GM21786 (cell line): ENCODE results near the gene MAN1C1.
"Not testable (repeated sequence)": the region's sequence is repeated elsewhere in the genome, so short reads cannot be mapped to it uniquely, and the experiment has no call there.

Experiments used
- ATAC-seq: cut with Tn5 transposase; IDR thresholded peaks from one replicate; pipeline ENCODE4 v1.9.1; 2021; ENCODE audit not compliant: unreplicated experiment

The MAN1C1 gene

DNA sequence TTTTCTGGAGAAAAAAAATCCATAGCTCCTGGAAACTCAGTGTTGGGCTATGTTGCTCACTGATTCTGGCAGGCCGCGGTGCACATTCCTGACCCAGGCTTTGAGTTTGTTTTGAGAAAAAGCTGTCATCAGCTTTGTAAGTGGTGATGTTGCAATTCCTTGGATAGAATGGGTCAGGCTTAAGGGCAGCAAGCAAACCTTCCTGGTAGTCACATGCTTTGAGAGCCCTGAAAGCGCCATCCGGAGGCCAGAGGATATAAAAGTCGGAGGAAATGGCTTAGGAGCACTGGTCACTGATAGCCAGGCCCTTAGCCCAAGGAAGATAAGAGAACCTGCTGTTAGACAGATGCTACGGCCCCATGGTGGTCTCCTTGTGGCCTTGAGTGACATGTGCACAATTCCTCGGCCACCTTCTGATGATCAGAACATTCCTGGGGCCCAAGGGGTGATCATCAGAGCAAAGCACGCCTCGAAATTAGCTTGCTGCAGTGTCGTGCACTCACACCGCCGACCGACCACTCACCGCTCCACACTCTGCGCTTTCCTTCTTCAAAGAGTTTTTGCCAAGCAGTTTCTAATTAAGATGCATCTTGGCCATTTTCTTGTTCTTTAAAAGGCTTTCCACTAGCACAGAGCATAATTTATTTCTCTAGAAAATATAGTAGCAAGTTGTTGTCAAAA, 78.6 kb downstream of the MAN1C1 start:
- ATAC-seq: no peak

- ATAC-seq: no peak
Observed at GRCh38 chr1:25695771-25696311, 79.2 kb downstream of the MAN1C1 start.

DNA sequence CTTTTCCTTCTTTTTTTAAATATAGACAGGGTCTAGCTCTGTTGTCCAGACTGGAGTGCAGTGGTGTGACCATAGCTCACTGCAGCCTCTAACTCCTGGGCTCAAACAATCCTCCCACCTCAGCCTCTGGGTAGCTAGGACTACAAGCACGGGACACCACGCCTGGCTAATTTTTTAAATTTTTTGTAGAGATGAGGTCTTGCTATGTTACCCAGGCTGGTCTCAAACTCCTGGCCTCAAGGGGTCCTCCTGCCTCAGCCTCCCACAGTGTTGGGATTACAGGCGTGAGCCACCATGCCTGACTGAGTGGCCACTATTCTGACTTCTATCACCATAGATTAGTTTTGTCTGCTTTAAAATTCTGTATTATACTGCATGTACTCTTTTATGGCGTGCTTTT, 80.1 kb downstream of the MAN1C1 start:
- not testable (repeated sequence) for ATAC-seq

DNA sequence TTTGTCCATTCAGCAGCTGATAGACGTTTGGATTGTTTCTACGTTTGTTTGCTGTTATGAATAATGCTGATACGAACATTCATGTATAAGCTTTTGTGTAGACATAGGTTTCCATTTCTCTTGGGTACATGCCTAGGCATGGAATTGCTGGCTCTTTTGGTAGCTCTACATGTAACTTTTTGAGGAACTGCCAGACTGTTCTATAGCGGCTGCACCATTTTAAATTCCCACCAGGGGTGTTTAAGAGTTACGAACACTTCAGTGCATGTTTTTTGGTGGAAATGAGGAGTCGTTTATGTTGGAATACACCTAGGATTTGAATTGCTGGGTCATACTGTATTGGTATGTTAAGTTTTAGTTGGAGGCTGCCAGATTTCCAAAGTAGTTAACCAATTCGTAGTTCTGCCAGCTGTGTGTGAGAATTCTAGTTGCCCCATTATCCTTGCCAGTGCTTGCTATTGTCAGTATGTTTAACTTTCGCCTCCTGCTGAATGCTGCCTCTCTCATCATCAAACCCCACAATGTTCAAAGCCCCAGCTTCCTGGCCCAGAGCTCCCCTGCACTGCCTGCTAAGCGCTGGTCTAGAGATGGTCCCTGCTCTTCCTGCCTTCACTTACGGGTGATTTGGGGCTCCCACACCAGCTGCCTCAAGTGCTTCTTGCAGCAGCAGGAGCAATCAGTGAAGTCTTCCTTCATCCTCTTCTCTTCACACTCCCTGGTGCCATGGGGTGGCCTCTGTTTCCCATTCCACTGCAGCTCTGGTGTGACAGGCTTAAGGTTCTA, 81.0 kb downstream of the MAN1C1 start:
- no peak for ATAC-seq

- no peak for ATAC-seq
Observed at GRCh38 chr1:25698252-25698651, 81.7 kb downstream of the MAN1C1 start.

DNA sequence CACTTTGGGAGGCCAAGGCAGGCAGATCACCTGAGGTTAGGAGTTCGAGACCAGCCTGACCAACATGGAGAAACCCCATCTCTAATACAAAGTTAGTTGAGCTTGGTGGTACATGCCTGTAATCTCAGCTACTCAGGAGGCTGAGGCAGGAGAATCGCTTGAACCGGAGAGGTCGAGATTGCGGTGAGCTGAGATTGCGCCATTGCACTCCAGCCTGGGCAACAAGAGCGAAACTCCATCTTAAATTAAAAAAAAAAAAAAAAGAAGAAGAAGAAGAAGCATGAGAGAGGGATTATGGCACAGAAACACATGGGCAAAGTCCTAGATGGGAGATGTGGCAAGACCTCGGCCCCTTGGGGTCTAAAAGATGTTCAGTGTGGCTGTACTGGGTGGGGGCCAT, 82.5 kb downstream of the MAN1C1 start:
- ATAC-seq: not testable (repeated sequence)

- ATAC-seq: no peak
Observed at GRCh38 chr1:25699500-25700143, 83.0 kb downstream of the MAN1C1 start.

GRCh38 chr1:25700144-25700523, 83.5 kb downstream of the MAN1C1 start:
- ATAC-seq: no peak

DNA sequence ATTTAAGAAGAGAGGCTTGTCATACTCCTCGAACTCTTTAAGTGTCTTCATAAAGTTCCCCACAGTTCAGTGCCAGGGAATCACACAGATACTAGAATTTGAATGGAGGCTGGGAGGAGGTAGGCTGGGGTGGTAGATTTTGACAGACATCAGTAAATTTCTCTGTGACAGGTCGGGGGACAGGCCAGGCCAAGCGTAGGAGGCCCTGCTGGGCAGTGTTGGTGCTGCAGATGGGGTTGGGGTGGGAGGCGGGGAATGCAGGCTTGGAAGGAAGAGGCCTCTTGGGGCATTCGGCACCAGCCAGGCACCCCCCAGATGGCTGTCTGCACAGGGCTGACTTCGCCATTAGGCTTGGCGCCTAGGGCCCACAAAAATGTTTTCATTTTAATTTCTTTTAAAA, 84.0 kb downstream of the MAN1C1 start:
- no peak for ATAC-seq

GRCh38 chr1:25701030-25701785, 84.6 kb downstream of the MAN1C1 start:
- ATAC-seq: no peak

DNA sequence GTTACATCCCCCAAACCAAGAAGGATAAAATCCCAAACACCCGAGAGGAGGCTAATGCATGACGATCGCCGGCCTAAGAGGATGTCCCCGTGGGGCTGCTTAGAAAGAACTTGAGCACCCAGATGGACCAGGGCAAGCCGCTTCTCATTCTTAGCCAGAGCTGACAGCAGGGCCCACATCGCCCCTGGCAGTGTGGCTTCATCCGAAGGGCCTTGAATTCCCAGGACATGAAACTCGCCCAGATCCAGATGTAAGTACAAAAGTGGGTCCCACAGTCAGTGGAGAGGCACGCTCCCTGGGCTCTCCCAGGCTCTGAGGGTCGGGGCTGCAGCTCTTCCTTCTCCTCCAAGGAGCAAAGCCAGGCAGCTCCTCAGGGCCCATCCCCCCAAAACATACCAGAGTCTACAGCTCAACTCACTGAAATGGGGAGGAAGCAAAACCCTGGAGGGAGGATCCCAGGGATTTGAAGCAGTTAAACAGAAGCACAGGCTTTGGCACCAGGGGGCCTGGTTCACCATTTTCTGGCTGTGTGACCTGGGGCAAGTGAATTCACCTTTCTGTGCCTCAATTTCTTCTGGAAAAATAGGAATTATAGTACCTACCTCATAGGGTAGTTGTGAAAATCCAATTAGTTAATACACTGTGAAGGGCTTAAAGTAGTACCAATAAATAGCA, 85.6 kb downstream of the MAN1C1 start:
- no peak for ATAC-seq

- no peak for ATAC-seq
Observed at GRCh38 chr1:25703041-25703440, 86.5 kb downstream of the MAN1C1 start.

DNA sequence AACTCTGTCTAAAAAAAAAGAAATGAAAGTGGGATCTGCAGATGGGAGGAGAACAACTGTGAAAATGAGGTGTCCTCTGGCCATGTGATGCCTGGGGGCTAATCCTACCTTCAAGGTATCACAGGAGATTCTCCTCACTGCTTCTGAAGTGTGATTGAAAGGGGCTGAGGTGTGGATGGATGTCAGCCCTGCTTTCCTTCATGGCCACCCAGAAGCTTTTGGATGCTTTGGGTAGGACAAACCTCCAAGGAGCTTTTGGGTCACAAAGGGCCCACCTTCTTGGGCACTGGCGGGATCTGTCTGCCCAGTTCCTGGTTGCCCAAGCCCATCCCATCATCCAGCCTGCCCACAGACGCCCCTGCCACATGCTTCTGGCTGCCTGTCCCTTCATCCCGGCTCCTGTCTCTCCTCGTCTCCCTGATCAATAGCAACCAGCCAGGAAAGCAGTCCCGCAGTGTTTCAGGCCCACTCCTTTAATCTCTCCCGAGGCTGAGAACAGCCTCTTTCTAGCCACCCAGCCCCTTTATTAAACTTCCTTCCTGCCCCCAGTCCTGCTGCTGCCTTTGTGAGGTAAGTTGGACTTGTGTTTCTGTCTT, 87.2 kb downstream of the MAN1C1 start:
- ATAC-seq: no peak

- no peak for ATAC-seq
Observed at GRCh38 chr1:25704267-25704691, 87.7 kb downstream of the MAN1C1 start.

DNA sequence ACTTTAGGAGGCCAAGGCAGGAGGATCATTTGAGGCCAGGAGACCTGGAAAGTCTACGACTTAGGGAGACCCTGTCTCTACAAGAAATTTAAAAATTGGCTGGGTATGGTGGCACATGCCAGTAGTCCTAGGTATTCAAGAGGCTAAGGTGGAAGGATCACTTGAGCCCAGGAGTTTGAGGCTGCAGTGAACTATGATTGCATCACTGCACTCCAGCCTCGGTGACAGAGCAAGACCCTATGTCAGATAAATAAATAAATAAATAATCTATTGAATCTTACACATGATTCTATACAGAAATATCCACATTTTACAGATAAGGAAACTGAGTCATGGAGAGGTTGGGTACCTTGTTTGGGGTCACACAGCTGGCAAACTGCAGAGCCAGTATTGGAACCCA, 89.1 kb downstream of the MAN1C1 start:
- no peak for ATAC-seq

- no peak for ATAC-seq
Observed at GRCh38 chr1:25706146-25707089, 89.8 kb downstream of the MAN1C1 start.

DNA sequence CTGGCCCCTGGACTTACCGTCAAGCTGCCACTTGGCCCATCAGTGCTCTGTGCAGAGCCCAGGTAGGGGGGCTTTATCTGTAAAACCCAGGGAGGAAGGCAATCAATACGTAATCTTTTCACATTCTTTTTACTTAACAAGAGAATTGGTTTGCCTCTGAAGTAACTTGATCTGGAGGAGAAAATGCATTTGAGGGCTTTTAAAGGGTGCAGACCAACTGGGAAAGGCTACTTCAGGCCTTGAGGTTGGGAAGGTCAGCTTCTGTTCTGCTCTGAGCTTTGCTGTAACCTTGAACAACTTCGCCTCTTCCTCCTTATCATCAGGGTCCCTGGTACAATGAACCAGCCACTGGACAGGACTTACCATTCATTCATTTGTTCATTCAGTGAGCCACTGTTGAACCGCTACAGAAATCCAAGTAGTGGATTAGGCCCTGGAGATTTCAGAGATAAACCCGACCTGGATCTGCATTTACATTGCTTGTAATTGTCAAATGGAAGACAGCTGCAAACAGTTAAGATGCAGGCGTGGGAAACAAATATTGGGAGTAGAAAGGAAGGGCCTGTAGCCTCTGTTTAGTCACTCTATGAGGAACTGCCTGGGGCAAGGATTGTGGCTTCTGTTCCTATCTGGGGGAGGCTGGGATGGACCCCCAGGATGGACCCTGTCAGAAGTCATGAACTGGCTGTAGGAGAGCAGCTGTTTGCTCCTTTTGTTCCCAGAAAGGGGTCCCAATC, 90.9 kb downstream of the MAN1C1 start:
- ATAC-seq: no peak

DNA sequence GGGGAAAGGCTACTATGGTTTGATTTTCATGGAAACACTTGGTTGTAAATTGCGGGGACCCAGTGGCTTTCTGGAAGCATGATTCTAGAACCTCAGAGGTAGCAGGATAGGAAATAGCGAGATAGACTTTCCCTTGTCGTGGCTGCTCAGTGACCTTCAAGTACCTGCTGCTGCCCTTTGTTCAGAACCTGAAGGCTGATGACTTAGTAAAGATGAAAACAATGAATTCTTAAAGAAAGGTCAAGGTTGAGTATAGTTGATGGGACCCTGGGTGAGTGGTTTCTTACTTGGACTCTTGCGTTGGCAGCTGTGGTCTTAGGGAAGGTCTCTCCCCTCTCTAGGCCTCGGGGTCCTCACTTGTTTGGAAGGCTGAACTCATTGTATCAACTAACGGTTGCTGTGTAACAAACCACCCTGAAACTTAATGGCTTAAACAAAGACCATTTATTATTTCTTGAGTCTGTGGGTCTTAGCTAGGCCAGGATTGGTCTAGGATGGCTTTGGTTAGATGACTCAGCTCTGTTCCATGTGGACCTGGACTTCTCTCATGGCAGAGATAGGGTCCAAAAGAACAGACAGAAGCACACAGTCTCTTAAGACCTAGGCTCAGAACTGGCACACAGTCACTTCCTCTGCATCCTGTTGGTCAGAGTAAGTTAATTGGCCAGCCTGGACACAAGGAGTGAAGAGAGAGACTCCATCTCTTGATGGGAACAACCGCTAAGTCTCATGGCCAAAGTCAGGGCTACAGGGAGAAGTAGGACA, 94.2 kb downstream of the MAN1C1 start:
- ATAC-seq: no peak
